Neural progenitor cell (in vitro differentiated cells): Measurements from ENCODE around the gene TDRD9. TPM values are rescaled to one million over a fixed set of nuclear protein-coding genes. Genes with fewer than 3 reads are reported as not detected.

Source experiments
- DNase-seq: peaks from one replicate; pipeline ENCODE4 v3.0.0-alpha.2; 2016; ENCODE audit warnings: low spot score
- H2AFZ ChIP-seq: fragments of 200-600 bp; sonication (generic); replicated peaks from 2 replicates; pipeline ENCODE4 v1.6.1; 2016; ENCODE audit warnings: antibody characterized with exemption
- H3F3A ChIP-seq: fragments of 200-600 bp; sonication (generic); 2 replicates; pipeline ENCODE4 v1.6.1; 2016; ENCODE audit warnings: antibody characterized with exemption, low read depth
- H3K27ac ChIP-seq: fragments of 200-600 bp; sonication (generic); 2 replicates; pipeline ENCODE4 v1.5.1; 2016; ENCODE audit warnings: mild to moderate bottlenecking
- H3K27me3 ChIP-seq: fragments of 200-600 bp; sonication (generic); 2 replicates; pipeline ENCODE4 v1.6.1; 2016; ENCODE audit warnings: mild to moderate bottlenecking, moderate library complexity
- H3K36me3 ChIP-seq: fragments of 200-600 bp; sonication (generic); 2 replicates; pipeline ENCODE4 v1.5.1; 2016
- H3K4me1 ChIP-seq: fragments of 200-600 bp; sonication (generic); 2 replicates; pipeline ENCODE4 v1.6.1; 2016; ENCODE audit warnings: mixed run types
- H3K4me2 ChIP-seq: fragments of 200-600 bp; sonication (generic); 2 replicates; pipeline ENCODE4 v1.6.1; 2016
- H3K4me3 ChIP-seq: fragments of 200-600 bp; sonication (generic); 2 replicates; pipeline ENCODE4 v1.5.1; 2016
- H3K79me2 ChIP-seq: fragments of 200-600 bp; sonication (generic); 2 replicates; pipeline ENCODE4 v1.6.1; 2016; ENCODE audit warnings: low read depth
- H3K9ac ChIP-seq: fragments of 200-600 bp; sonication (generic); 2 replicates; pipeline ENCODE4 v1.6.1; 2016
- H3K9me3 ChIP-seq: fragments of 200-600 bp; sonication (generic); 2 replicates; pipeline ENCODE4 v1.5.1; 2016; ENCODE audit warnings: low read depth
- H4K20me1 ChIP-seq: fragments of 200-600 bp; sonication (generic); 2 replicates; pipeline ENCODE4 v1.6.1; 2016; ENCODE audit warnings: low read depth
- H3K27ac Mint-ChIP-seq: 3 replicates; pipeline ENCODE4 v1.8.0; 2021; ENCODE audit warnings: mixed read lengths
- H3K27me3 Mint-ChIP-seq: 2 replicates; pipeline ENCODE4 v1.8.0; 2022; ENCODE audit warnings: low read depth, mild to moderate bottlenecking, inconsistent platforms, moderate library complexity, mixed read lengths; ENCODE audit not compliant: insufficient read depth
- H3K36me3 Mint-ChIP-seq: 3 replicates; pipeline ENCODE4 v1.8.0; 2021; ENCODE audit warnings: mixed read lengths
- H3K4me1 Mint-ChIP-seq: 3 replicates; pipeline ENCODE4 v1.8.0; 2021; ENCODE audit warnings: mixed read lengths
- H3K4me3 Mint-ChIP-seq: 3 replicates; pipeline ENCODE4 v1.8.0; 2021; ENCODE audit warnings: mild to moderate bottlenecking, moderate library complexity, mixed read lengths
- H3K9me3 Mint-ChIP-seq: 3 replicates; pipeline ENCODE4 v1.8.0; 2020; ENCODE audit warnings: mixed read lengths
- EZH2 ChIP-seq: fragments of 200-600 bp; sonication (generic); IDR thresholded peaks from 2 replicates; pipeline ENCODE4 v1.6.1; 2017; ENCODE audit warnings: antibody characterized with exemption, mild to moderate bottlenecking, moderate library complexity
- EZH2phosphoT487 ChIP-seq: fragments of 200-600 bp; sonication (generic); IDR thresholded peaks from 2 replicates; pipeline ENCODE4 v1.6.1; 2017; ENCODE audit warnings: antibody characterized with exemption
- total RNA-seq: library from RNA; depleted of rRNA; stranded (reverse); fragments of >200 nt; gene quantifications from 2 replicates; pipeline ENCODE4 v1.2.3, GENCODE V29; 2015; ENCODE audit warnings: low replicate concordance
- TF ChIP-seq, protein P1 (sequence below): fragments of 200-600 bp; sonication (generic); IDR thresholded peaks from 2 replicates; pipeline ENCODE4 v1.5.1; 2017; ENCODE audit warnings: antibody characterized with exemption, mild to moderate bottlenecking

The TDRD9 gene
- total RNA-seq, 1 donor from 2014 or later, result not detected

DNA sequence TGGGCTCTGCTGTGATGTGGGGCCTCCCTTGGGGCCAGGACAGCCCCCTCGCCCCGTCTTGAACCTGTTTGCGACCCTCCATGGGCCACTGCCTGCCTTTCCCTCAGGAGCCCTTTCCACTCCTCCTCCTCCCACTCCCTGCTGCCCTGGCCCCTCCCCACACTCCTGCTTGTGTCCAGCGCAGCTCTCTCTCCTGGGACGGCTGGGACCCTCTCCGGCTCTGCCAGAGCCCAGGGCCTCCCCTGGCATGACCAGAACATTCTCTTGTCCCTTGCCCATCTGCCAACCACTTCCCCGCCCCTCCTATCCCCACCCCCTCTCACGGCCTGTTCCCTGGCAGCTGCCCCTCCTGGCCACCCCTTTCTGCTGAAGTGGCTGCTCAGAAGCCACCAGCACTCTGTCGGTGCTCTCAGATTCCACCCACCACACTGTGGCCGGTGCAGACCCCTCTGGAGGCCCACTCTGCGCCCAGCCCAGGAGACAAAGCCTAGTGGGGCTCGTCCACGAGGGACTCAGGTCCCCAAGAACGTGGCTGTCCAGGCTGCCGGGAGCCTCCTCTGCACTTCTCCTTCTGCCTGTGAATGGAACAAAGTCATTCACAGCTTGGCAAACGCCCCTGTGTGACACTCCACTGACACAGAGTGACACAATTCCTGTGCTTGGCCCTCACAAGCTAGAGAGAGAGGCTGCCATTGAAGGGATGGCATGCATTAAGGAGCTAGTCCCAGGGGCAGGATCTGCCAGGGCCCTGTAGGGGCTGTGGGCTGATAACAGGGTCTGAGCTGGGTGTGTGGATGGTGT lies 158.6 kb downstream of the TDRD9 start:
- no peaks in the 10 kb centered on the region for H3K36me3 Mint-ChIP-seq
- Histone ChIP-seq H3K27ac (no peak overlapping the region), H3K4me1 (no peaks in the 10 kb centered on the region), H3K79me2 (no peaks in the 10 kb centered on the region), H3K9me3 (no peaks in the 10 kb centered on the region), H3F3A (no peaks in the 10 kb centered on the region), H2AFZ (no peak overlapping the region), H3K4me2 (no peak overlapping the region), H3K27me3 (peaks cover 20% of the 10 kb centered on the region), H3K9ac (no peak overlapping the region), H3K36me3 (no peaks in the 10 kb centered on the region), H3K4me3 (no peak overlapping the region), H4K20me1 (no peaks in the 10 kb centered on the region)
- H3K27me3 Mint-ChIP-seq, result peaks cover 5% of the 10 kb centered on the region
- no peak overlapping the region for H3K4me3 Mint-ChIP-seq
- no peaks in the 10 kb centered on the region for H3K4me1 Mint-ChIP-seq
- DNase-seq, result no peak
- no peaks in the 10 kb centered on the region for H3K9me3 Mint-ChIP-seq
- TF ChIP-seq EZH2phosphoT487 (no peak), EZH2 (no peak)
- TF ChIP-seq, protein P1, sequence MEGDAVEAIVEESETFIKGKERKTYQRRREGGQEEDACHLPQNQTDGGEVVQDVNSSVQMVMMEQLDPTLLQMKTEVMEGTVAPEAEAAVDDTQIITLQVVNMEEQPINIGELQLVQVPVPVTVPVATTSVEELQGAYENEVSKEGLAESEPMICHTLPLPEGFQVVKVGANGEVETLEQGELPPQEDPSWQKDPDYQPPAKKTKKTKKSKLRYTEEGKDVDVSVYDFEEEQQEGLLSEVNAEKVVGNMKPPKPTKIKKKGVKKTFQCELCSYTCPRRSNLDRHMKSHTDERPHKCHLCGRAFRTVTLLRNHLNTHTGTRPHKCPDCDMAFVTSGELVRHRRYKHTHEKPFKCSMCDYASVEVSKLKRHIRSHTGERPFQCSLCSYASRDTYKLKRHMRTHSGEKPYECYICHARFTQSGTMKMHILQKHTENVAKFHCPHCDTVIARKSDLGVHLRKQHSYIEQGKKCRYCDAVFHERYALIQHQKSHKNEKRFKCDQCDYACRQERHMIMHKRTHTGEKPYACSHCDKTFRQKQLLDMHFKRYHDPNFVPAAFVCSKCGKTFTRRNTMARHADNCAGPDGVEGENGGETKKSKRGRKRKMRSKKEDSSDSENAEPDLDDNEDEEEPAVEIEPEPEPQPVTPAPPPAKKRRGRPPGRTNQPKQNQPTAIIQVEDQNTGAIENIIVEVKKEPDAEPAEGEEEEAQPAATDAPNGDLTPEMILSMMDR, result no peak
- H3K27ac Mint-ChIP-seq, result peak overlapping the region; percentile 85

DNA sequence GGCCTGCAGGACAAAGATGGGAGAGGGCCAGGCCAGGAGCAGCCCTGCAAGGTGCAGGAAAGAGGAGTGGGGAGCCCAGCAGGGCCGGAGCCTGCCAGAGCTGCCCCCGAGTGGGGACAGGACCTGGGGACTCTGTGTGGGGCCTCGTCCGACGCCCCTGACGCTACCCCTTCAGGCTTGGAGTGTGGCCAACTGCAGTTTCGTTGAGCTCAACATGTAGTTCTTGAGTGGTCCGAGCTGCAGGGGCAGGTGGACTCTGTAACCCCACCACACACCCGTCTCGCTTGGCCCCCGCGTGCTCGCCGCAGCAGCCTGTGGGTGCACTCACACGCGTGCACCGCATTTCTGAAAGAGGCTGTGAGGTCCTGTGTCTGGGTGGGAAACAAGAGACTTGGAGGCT lies 159.2 kb downstream of the TDRD9 start:
- H3K4me3 ChIP-seq, result no peak overlapping the region
- TF ChIP-seq, protein P1, result no peak
- TF ChIP-seq EZH2phosphoT487 (no peak), EZH2 (no peak)
- H3K79me2 ChIP-seq, result no peaks in the 10 kb centered on the region
- H3K4me1 ChIP-seq, result no peaks in the 10 kb centered on the region
- peaks cover 20% of the 10 kb centered on the region for H3K27me3 ChIP-seq
- Mint-ChIP-seq H3K36me3 (no peaks in the 10 kb centered on the region), H3K9me3 (no peaks in the 10 kb centered on the region), H3K27ac (peak overlapping the region; percentile 85), H3K4me3 (no peak overlapping the region), H3K27me3 (peaks cover 5% of the 10 kb centered on the region), H3K4me1 (no peaks in the 10 kb centered on the region)
- H3K9me3 ChIP-seq, result no peaks in the 10 kb centered on the region
- H4K20me1 ChIP-seq, result no peaks in the 10 kb centered on the region
- H3K36me3 ChIP-seq, result no peaks in the 10 kb centered on the region
- H3K27ac ChIP-seq, result no peak overlapping the region
- H3K9ac ChIP-seq, result no peak overlapping the region
- DNase-seq, result no peak
- H3F3A ChIP-seq, result no peaks in the 10 kb centered on the region
- H3K4me2 ChIP-seq, result no peak overlapping the region
- H2AFZ ChIP-seq, result no peak overlapping the region

DNA sequence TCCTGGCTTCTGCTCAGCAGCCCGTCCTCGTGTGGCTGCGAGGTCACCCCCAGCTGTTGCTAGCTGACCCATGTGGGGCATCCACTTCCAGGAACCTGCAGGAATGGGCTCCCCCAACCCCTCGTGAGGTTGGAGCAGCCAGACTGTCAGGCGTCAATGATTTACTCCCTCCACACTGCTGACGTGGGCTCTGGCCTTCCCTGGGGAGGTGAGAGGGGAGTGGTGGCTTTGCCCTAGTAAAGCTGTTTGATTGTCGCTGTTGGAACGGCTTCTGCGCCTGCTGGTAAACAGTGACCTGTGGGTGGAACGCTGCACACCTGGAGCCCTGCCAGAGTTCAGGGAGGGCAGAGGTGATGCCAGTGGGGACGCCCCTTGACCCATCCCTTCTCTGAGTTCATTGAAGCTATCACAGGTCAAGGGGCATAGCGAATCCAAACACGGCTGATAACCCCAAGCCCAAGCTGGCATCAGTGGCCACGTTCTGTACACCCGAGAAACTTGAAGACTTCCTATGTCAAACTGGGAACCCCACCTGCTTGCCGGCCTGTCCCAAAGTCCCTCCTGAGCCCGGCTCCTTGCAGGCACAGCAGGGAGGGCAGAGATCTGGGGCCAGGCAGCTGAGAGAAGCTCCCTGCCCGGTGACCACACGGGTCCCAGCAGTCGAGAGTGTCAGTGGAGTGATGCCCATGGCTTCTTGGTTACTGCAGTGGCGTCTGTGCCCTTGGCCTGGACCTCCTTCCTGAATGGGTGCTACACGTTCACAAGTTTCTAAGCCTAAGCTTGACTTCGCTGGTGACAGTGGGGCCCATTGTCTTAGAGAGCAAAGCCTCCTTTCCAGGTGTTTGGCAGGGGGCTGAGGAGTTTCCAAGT lies 160.0 kb downstream of the TDRD9 start:
- H3K4me1 Mint-ChIP-seq, result no peaks in the 10 kb centered on the region
- no peak overlapping the region for H3K4me3 Mint-ChIP-seq
- Histone ChIP-seq H2AFZ (no peak overlapping the region), H3K4me1 (no peaks in the 10 kb centered on the region), H3K36me3 (no peaks in the 10 kb centered on the region), H3K27me3 (peaks cover 20% of the 10 kb centered on the region), H3K27ac (no peak overlapping the region), H3F3A (no peaks in the 10 kb centered on the region), H3K9me3 (no peaks in the 10 kb centered on the region), H3K9ac (no peak overlapping the region), H4K20me1 (no peaks in the 10 kb centered on the region), H3K4me3 (no peak overlapping the region), H3K79me2 (no peaks in the 10 kb centered on the region), H3K4me2 (no peak overlapping the region)
- peaks cover 2% of the 10 kb centered on the region for H3K27me3 Mint-ChIP-seq
- no peaks in the 10 kb centered on the region for H3K36me3 Mint-ChIP-seq
- TF ChIP-seq EZH2 (no peak), EZH2phosphoT487 (no peak)
- TF ChIP-seq, protein P1, result no peak
- no peak overlapping the region for H3K27ac Mint-ChIP-seq
- no peaks in the 10 kb centered on the region for H3K9me3 Mint-ChIP-seq
- DNase-seq, result no peak
